Stomach (tissue), 9 donors: ENCODE measurements around the gene KITLG. TPM values are rescaled to one million over a fixed set of nuclear protein-coding genes. Genes with fewer than 3 reads are reported as not detected.

Source experiments
- DNase-seq, 2 donors: peaks; one replicate each; pipeline versions ENCODE4 v3.0.0 to v3.0.0-alpha.2; 2013 to 2019
- H3K27ac ChIP-seq, 5 donors: fragments of 200-600 bp in 4 of 5; sonication (generic) in 4 of 5; one replicate each; pipeline ENCODE4 v1.5.1; 2013 to 2019; ENCODE audit warnings: mild to moderate bottlenecking in 1 of 5, moderate library complexity in 1 of 5
- H3K27me3 ChIP-seq, 3 donors: fragments of 200-600 bp; sonication (generic); one replicate each; pipeline ENCODE4 v1.5.1; 2017 to 2019; ENCODE audit warnings: mixed run types in 1 of 3
- H3K36me3 ChIP-seq, 4 donors: fragments of 200-600 bp; sonication (generic); 1 replicate in 3 of 4; 2 replicates in 1 of 4; pipeline ENCODE4 v1.5.1; 2016 to 2019
- H3K4me1 ChIP-seq, 4 donors: fragments of 200-600 bp; sonication (generic); one replicate each; pipeline ENCODE4 v1.5.1; 2016 to 2019
- H3K4me3 ChIP-seq, 4 donors: fragments of 200-600 bp; sonication (generic) in 3 of 4; one replicate each; pipeline ENCODE4 v1.5.1; 2016 to 2019; ENCODE audit warnings: mild to moderate bottlenecking in 1 of 4
- H3K9me3 ChIP-seq, 4 donors: fragments of 200-600 bp; sonication (generic); one replicate each; pipeline ENCODE4 v1.5.1; 2016 to 2019
- CTCF ChIP-seq, 7 experiments: fragments of 450-650 bp in 4 of 7; fragments of 200-600 bp in 3 of 7; sonication (generic) in 3 of 7; IDR thresholded peaks; one replicate each; pipeline ENCODE4 v1.5.1; 2016 to 2019; ENCODE audit warnings: antibody characterized with exemption in 7 of 7, control low read depth in 2 of 7, mild to moderate bottlenecking in 1 of 7
- EP300 ChIP-seq: sonication (generic); formaldehyde crosslinking; IDR thresholded peaks from one replicate; pipeline ENCODE4 v1.6.1; 2017; ENCODE audit warnings: antibody characterized with exemption
- POLR2A ChIP-seq, 4 donors: fragments of 450-650 bp; IDR thresholded peaks; one replicate each; pipeline ENCODE4 v1.6.1; 2016; ENCODE audit warnings: antibody characterized with exemption in 4 of 4, control low read depth in 2 of 4, mild to moderate bottlenecking in 1 of 4, moderate library complexity in 1 of 4
- POLR2AphosphoS5 ChIP-seq, 3 donors: sonication (generic); formaldehyde crosslinking; IDR thresholded peaks; one replicate each; pipeline ENCODE4 v1.6.1; 2016; ENCODE audit warnings: antibody characterized with exemption in 3 of 3
- WGBS, 5 donors: extraction: QIAGEN DNeasy Blood & Tissue Kit in 3 of 5; methylation state at CpG; one replicate each; pipeline versions ENCODE4 v1.1.5 to v1.1.7; 2013 to 2018; 5-methylcytosine and 5-hydroxymethylcytosine counted together
- intact Hi-C: fragments of 100-400 bp; cut with DNase I; formaldehyde crosslinking; loops from one replicate; pipeline ENCODE4 v1.15.1; 2023; ENCODE audit warnings: low total_unique reads
- polyA plus RNA-seq, 3 donors: library from polyadenylated mRNA; stranded (reverse); fragments of 200-250 nt; gene quantifications; one replicate each; pipeline ENCODE4 v1.2.3, GENCODE V29; 2013
- total RNA-seq, 5 donors: library from RNA; depleted of rRNA; stranded (reverse); fragments of >200 nt; gene quantifications; one replicate each; pipeline versions ENCODE4 v1.1.0 to v1.2.3, GENCODE V29; 2014 to 2016
- donor health status: healthy with polysubstance abuse.
- donor health status: Bipolar disorder and iron deficiency.
- donor health status: healthy.

Gene KITLG
- total and polyA plus RNA-seq, 8 donors = 4.6 to 62.4 (median 21.4) TPM

- Histone ChIP-seq H3K36me3 (peaks cover 0 to 11% (median 10%) of the 10 kb centered on the region in 4 donors), H3K9me3 (no peaks in the 10 kb centered on the region), H3K27me3 (no peaks in the 10 kb centered on the region), H3K4me1 (peaks cover 0 to 26% (median 3%) of the 10 kb centered on the region in 4 donors), H3K4me3 (no peak overlapping the region), H3K27ac (no peak overlapping the region)
- WGBS, 5 donors = 81 to 92% (median 89%) methylated on average over 3 of the region's 3 CpGs
- TF ChIP-seq POLR2A (IDR thresholded peaks at IDR 0.05) = no peak
- no peak for TF ChIP-seq CTCF (IDR thresholded peaks at IDR 0.05)
- no peak for TF ChIP-seq EP300
- TF ChIP-seq POLR2AphosphoS5 (IDR thresholded peaks at IDR 0.05) = no peak
- DNase-seq = no peak
- intact Hi-C loops = no loop called here
Measured at GRCh38 chr12:88496429-88496828, 83.8 kb downstream of the KITLG start.

GRCh38 chr12:88495031-88495430 lies 85.2 kb downstream of the KITLG start:
- no peak for TF ChIP-seq CTCF (IDR thresholded peaks at IDR 0.05)
- TF ChIP-seq POLR2A (IDR thresholded peaks at IDR 0.05) = no peak
- TF ChIP-seq EP300 = no peak
- TF ChIP-seq POLR2AphosphoS5 (IDR thresholded peaks at IDR 0.05) = no peak
- WGBS, 5 donors = 92 to 100% (median 97%) methylated on average over 1 of the region's 1 CpG
- H3K4me1 ChIP-seq = peaks cover 0 to 26% (median 3%) of the 10 kb centered on the region in 4 donors
- no peak overlapping the region for H3K4me3 ChIP-seq
- intact Hi-C loops = no loop called here
- H3K36me3 ChIP-seq = peaks cover 0 to 11% (median 10%) of the 10 kb centered on the region in 4 donors
- no peak for DNase-seq
- no peaks in the 10 kb centered on the region for H3K9me3 ChIP-seq
- H3K27me3 ChIP-seq = no peaks in the 10 kb centered on the region
- H3K27ac ChIP-seq = no peak overlapping the region

- H3K27me3 ChIP-seq = no peaks in the 10 kb centered on the region
- DNase-seq = no peak
- no peaks in the 10 kb centered on the region for H3K9me3 ChIP-seq
- H3K4me3 ChIP-seq = no peak overlapping the region
- H3K36me3 ChIP-seq = peaks cover 0 to 11% (median 10%) of the 10 kb centered on the region in 4 donors
- 80 to 98% (median 93%) methylated on average over 1 of the region's 1 CpG for WGBS, 5 donors
- H3K27ac ChIP-seq = no peak overlapping the region
- no peak for TF ChIP-seq POLR2A (IDR thresholded peaks at IDR 0.05)
- TF ChIP-seq EP300 = no peak
- TF ChIP-seq POLR2AphosphoS5 (IDR thresholded peaks at IDR 0.05) = no peak
- TF ChIP-seq CTCF (IDR thresholded peaks at IDR 0.05) = no peak
- peaks cover 0 to 26% (median 3%) of the 10 kb centered on the region in 4 donors for H3K4me1 ChIP-seq
- intact Hi-C loops = no loop called here
Measured at GRCh38 chr12:88494520-88494919, 85.8 kb downstream of the KITLG start.

- intact Hi-C loops = no loop called here
- 29 to 52% (median 41%) methylated on average over 2 of the region's 2 CpGs for WGBS, 5 donors
Measured at GRCh38 chr12:88493636-88494035, 86.6 kb downstream of the KITLG start.

More at GRCh38 chr12:88493636-88494035, 86.6 kb downstream of the KITLG start:
- Histone ChIP-seq H3K9me3 (no peaks in the 10 kb centered on the region), H3K4me3 (no peak overlapping the region), H3K27me3 (no peaks in the 10 kb centered on the region), H3K27ac (no peak overlapping the region), H3K36me3 (peaks cover 0 to 11% (median 10%) of the 10 kb centered on the region in 4 donors), H3K4me1 (peaks cover 0 to 26% (median 3%) of the 10 kb centered on the region in 4 donors)
- TF ChIP-seq CTCF (IDR thresholded peaks at IDR 0.05) (no peak), POLR2A (IDR thresholded peaks at IDR 0.05) (no peak), POLR2AphosphoS5 (IDR thresholded peaks at IDR 0.05) (no peak), EP300 (no peak)
- peak in 1 of 2 donors; percentile 35 for DNase-seq
